ENCODE results near the gene PRAMEF1. TPM values are rescaled to one million over a fixed set of nuclear protein-coding genes. Genes with fewer than 3 reads are reported as not detected.

Gene PRAMEF1
- total and polyA plus RNA-seq, 2 of the 4 experiments (the other 2 are of a cell fraction) = not detected

GRCh38 chr1:12745992-12746323, 45.2 kb upstream of the PRAMEF1 start, which contains the start of gene CFAP107:
Gene CFAP107 (plus strand): TSS chr1:12746200. CDS start chr1:12746431, 231 bp downstream.
- H3K4me1 ChIP-seq (ENCODE audit: control insufficient read depth, insufficient read depth, low read length) = no peaks in the 10 kb centered on the region
- no peak within 1 kb of the TSS for H2BK15ac ChIP-seq (ENCODE audit: low read depth, low read length)
- 0% methylated on average over 1 of the region's 2 CpGs; no CpG with 5 or more reads in 1 of the 2 experiments for WGBS, 2 experiments (ENCODE audit: extremely low coverage in 2 of 2, insufficient read length in 1 of 2)
- H3K27me3 ChIP-seq (ENCODE audit: control insufficient read depth, insufficient read depth, low read length) = no peaks in the 10 kb centered on the region
- ChIA-PET CTCF (no interaction called here), POLR2A (ENCODE audit: unreplicated experiment) (no interaction called here)
- no peak within 1 kb of the TSS for H2BK20ac ChIP-seq (ENCODE audit: low read depth, low read length)
- H4K8ac ChIP-seq (ENCODE audit: low read depth in 2 of 2, low read length in 2 of 2) = no peak within 1 kb of the TSS
- no peak within 1 kb of the TSS for H3K23ac ChIP-seq (ENCODE audit: low read depth, low read length)
- peaks cover 4% of the 10 kb centered on the region for H3K9me3 ChIP-seq (ENCODE audit: control insufficient read depth, insufficient read depth, low read length)
- H2BK5ac ChIP-seq (ENCODE audit: low read depth, low read length, poor library complexity, severe bottlenecking) = no peak within 1 kb of the TSS
- no peak for DNase-seq
- BruUV-seq (replicated peaks) = no TSS peak
- no peak within 1 kb of the TSS for H2AFZ ChIP-seq (replicated peaks; ENCODE audit: low read length, poor library complexity)
- no peak within 1 kb of the TSS for H3K4me2 ChIP-seq (ENCODE audit: low read depth, low read length)
- no peak within 1 kb of the TSS for H3K9ac ChIP-seq (ENCODE audit: low read depth, low read length)
- no peak within 1 kb of the TSS for H3K4ac ChIP-seq (ENCODE audit: low read depth, low read length)
- H2AK5ac ChIP-seq (ENCODE audit: low read depth, low read length) = no peak within 1 kb of the TSS
- H3K56ac ChIP-seq (ENCODE audit: extremely low read depth, insufficient read depth, low read length) = no peak within 1 kb of the TSS
- dilution Hi-C loops (cut with HindIII; ENCODE audit: low sequenced_read_pairs, unreplicated experiment) (no loop called here), in situ Hi-C loops (cut with MboI; ENCODE audit: low sequenced_read_pairs) (no loop called here), intact Hi-C loops (cut with micrococcal nuclease) (no loop called here)
- no peak within 1 kb of the TSS for H4K91ac ChIP-seq (ENCODE audit: insufficient read depth, low read depth, low read length)
- no peak within 1 kb of the TSS for H3K4me3 ChIP-seq (ENCODE audit: insufficient read depth, low read depth, low read length)
- no peak within 1 kb of the TSS for H2AK9ac ChIP-seq (replicated peaks; ENCODE audit: low read depth, low read length, poor library complexity)
- H3K79me1 ChIP-seq (ENCODE audit: low read depth in 1 of 2, low read length in 2 of 2) = no peaks in the 10 kb centered on the region
- H3K18ac ChIP-seq (ENCODE audit: low read depth, low read length) = no peak within 1 kb of the TSS
- no peak for ATAC-seq (ENCODE audit: low read depth)
- no peaks in the 10 kb centered on the region for H4K20me1 ChIP-seq (ENCODE audit: insufficient read depth, low read length)
- H3K9me1 ChIP-seq (ENCODE audit: insufficient read depth, low read length) = no peaks in the 10 kb centered on the region
- no peak within 1 kb of the TSS for H3K27ac ChIP-seq (ENCODE audit: insufficient read depth, low read length)
- TF ChIP-seq RFX5 (IDR thresholded peaks at IDR 0.05; ENCODE audit: low read depth, low read length) = no peak
- TF ChIP-seq MXI1 (IDR thresholded peaks at IDR 0.05; ENCODE audit: borderline replicate concordance, low read depth, low read length) = no peak
- TF ChIP-seq CTCF (conservative IDR thresholded peaks at IDR 0.05; ENCODE audit: low read depth, low read length) = no peak
- TF ChIP-seq RCOR1 (IDR thresholded peaks at IDR 0.05; ENCODE audit: insufficient replicate concordance, low read length) = no peak
- no peak within 1 kb of the TSS for H3K14ac ChIP-seq (replicated peaks; ENCODE audit: low read depth, low read length)
- H4K5ac ChIP-seq (ENCODE audit: low read depth, low read length) = no peak within 1 kb of the TSS
- H3K36me3 ChIP-seq (ENCODE audit: control insufficient read depth, insufficient read depth, low read length) = no peaks in the 10 kb centered on the region
- no peak within 1 kb of the TSS for H2BK120ac ChIP-seq (ENCODE audit: low read depth, low read length)

All from IMR-90 (cell line).